Stimulated activated CD4-positive, alpha-beta T cell treated with anti-CD3 and anti-CD28 coated beads, Interleukin-1b, Interleukin-23, amount 100 ng/mL, for 24 hours (primary cell): Measurements from ENCODE around the gene SUN2.

Experiments
- DNase-seq, 4 experiments: peaks; one replicate each; pipeline ENCODE4 v3.0.0-alpha.2; 2020; ENCODE audit warnings: low read depth in 4 of 4, low spot score in 1 of 4

The SUN2 gene

GRCh38 chr22:38700270-38700788 is 55.5 kb downstream of the SUN2 start:
- peak in 1 of 4 experiments; percentile 7 for DNase-seq

GRCh38 chr22:38699784-38700183 is 56.0 kb downstream of the SUN2 start:
- DNase-seq = no peak

- DNase-seq = no peak
These were observed 56.7 kb downstream of the SUN2 start for GRCh38 chr22:38699143-38699542.

- no peak for DNase-seq
These were observed 57.2 kb downstream of the SUN2 start for GRCh38 chr22:38698407-38699094.

GRCh38 chr22:38697425-38698089 is 58.2 kb downstream of the SUN2 start:
- DNase-seq = no peak

- peak in 2 of 4 experiments; percentile 18 to 41 for DNase-seq
These were observed 59.0 kb downstream of the SUN2 start for GRCh38 chr22:38696606-38697424.

- no peak for DNase-seq
These were observed 60.9 kb downstream of the SUN2 start for GRCh38 chr22:38694940-38695339.

GRCh38 chr22:38694049-38694448 is 61.7 kb downstream of the SUN2 start:
- DNase-seq = no peak

- no peak for DNase-seq
These were observed 66.1 kb downstream of the SUN2 start for GRCh38 chr22:38689651-38690050.

- no peak for DNase-seq
These were observed 70.0 kb downstream of the SUN2 start for GRCh38 chr22:38685761-38686160.

- no peak for DNase-seq
These were observed 70.9 kb downstream of the SUN2 start for GRCh38 chr22:38684895-38685294.
